T follicular helper cell (primary cell): ENCODE data around the gene IL17B.

Experiments
- DNase-seq: peaks from one replicate; pipeline ENCODE4 v3.0.0-alpha.2; 2020; ENCODE audit warnings: low read depth
- total RNA-seq, 2 experiments: gene quantifications; one replicate each; lab custom pipeline; 2026; lab: John Stamatoyannopoulos, UW

IL17B gene, protein sequence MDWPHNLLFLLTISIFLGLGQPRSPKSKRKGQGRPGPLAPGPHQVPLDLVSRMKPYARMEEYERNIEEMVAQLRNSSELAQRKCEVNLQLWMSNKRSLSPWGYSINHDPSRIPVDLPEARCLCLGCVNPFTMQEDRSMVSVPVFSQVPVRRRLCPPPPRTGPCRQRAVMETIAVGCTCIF
- total RNA-seq, result 0 reads per million in 2 experiments

DNA sequence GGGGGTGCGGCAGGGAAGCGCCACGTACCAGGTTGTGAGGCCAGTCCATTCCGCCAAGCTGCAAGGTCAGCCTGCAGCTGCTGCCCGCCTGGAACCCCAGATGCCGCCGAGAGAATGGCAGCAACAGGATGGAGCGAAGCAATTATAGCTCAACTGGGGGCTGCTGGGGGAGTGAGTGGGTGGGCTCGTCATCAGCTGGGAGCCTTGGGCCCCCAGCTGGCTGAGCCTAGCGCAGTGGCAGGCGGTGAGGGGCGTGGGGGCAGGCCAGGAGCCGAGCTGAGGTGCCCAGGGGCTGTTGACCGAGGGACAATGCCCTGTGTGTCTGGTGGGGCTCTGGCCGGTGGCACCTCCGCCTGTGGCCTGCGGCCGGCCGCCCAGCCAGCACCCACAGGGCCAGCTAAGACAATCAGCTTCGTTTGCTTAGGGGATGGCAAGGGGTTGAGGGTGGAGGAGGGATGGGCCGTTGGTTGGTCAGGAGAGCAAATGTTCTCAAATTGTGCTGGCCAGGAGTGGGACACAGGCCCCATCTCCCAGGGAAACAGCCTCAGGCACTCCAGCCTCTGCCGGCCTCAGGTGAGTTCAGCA lies at the start of gene IL17B:
TSS of gene IL17B (minus strand) at position 116 of the 585 bp plus-strand sequence. CDS start at position 49, 67 bp downstream.
- DNase-seq, result no peak

DNA sequence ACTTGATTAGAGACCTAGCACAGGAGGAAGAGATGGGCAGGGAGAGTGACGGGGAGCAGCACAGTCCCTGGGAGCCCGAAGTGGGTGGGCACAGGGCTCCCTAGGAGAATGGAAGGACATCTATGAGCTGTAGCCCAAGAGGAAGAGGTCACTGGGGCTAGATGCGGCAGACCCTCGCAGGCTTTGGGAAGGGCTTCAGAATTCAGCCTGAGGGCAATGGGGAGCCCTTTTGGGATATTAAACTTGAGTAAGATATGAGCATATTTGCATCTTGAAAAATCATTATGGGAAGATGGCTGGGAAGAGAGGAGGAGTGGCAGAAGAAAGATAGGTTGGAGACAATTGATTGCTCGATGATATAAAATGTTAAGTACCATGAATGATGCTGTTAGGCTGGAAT lies 48.9 kb upstream of the IL17B start:
- DNase-seq, result no peak

DNA sequence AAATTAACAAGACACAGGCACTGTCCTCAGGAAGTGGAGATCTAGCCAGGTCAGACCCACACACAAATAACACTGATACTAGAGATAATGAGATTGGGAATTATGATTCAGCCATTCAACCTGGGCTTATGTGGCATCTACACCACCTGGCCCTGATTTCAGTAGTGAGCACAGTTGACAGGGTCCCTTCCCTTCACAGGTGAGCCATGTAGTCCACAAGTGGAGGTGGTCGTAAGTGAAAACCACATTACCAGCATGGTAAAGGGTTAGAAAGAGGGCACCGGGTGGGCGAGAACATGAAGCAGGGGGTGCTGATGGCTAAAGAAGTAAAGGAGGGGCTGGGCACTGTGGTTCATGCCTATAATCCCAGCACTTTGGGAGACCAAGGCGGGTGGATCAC lies 48.3 kb upstream of the IL17B start:
- no peak for DNase-seq

DNA sequence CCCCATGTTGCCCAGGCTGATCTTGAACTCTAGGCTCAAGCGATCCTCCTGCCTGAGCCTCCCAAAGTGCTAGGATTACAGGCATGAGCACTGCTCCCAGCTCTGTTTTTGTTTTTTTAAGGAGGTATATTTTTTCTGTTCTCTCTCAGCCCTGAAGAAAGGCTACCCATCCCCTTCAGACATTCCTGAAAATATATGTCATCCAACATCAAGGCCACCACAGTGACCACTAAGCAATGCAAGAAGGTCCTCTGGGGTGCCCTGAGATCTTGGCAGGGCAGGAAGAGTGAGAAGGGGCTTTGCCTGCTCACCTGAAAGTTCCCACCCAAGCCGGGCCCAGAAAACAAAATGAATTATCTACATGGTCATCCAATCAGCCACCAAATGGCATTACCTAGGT lies 47.8 kb upstream of the IL17B start:
- no peak for DNase-seq

DNA sequence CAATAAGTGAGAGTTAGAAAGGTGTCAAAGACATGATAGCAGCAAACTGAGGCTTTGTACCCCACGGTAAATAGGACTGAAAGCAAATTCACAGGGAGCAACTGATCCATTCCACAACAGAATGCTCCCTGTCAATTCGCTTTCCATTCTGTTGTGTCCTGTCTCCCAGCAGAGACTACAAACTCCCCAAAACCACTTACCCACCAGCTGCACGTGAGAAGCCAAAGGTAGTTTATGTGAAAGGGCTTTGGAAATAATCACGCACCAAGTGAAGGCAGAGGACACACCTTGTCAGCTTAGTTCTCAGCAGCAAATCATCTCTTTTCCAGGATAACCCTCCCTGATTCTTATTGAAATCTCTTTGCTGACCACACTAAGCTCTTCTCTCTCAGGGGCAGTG lies 46.6 kb upstream of the IL17B start:
- DNase-seq, result no peak

DNA sequence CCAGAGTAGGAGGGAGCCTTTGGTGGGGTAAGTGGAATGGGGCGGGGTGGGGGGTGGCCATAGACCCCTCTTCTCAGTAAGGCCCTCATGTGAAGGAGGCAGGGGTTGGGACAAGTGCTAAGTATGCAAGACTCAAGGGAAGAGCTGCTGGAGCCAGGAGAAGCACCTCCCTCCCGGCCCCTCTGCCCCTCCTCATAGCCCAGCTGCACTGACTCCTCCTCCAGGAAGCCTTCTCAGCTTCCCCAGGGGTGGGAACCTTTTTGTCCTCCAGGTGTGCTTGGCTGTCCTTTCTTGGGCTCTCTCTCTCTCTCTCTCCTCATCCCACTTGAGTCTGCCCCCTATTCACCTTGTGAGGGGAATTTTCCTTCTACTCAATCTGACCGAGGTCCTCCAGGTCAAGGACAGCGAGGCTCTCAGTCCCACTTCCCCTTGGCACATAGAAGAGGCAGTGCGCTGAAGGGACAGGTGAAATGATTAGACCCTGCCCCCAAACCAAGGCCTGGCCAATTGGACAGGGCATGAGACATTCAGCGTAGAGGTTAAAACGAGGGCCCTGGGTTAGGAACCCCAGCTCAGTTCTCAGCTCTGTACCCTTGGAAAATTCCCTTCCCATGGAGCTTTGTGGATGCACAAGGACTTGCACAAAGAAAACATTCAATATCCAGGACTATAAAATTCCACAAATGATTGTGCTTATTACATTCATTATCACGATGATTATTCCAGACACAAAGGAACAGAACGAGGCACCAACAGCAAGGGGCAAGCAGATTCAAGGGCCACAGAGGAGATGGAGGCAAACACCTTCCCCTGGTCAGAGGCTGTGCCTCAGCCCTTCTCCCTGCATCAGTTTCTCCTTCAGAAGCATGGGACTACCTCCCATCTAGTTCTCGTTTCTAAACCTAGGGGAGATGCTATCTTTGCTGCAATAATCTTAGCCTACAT lies 45.6 kb upstream of the IL17B start:
- no peak for DNase-seq

DNA sequence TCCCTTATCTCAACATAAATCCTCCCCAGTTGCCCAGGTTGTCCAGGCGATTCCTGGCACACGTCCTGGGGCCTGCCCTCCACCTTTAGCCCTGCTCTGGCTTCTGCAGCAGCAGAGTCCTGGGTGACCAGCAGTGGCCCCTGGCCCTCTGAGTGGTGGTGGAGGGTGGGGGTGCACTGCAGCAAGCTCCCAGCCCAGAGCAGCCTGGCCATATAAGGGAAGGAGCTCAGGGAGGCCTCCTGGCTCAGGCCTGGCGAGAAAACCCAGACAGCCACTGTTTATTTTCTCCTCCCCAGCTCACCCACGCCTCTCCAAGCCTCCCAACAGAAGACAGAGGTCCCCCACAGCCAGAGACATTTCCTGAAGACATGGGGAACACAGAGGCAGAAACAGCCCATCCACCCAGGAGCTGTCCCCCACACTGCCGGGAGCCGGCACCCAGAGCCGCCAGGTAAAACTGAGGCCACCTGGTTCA lies 44.7 kb upstream of the IL17B start:
- no peak for DNase-seq

DNA sequence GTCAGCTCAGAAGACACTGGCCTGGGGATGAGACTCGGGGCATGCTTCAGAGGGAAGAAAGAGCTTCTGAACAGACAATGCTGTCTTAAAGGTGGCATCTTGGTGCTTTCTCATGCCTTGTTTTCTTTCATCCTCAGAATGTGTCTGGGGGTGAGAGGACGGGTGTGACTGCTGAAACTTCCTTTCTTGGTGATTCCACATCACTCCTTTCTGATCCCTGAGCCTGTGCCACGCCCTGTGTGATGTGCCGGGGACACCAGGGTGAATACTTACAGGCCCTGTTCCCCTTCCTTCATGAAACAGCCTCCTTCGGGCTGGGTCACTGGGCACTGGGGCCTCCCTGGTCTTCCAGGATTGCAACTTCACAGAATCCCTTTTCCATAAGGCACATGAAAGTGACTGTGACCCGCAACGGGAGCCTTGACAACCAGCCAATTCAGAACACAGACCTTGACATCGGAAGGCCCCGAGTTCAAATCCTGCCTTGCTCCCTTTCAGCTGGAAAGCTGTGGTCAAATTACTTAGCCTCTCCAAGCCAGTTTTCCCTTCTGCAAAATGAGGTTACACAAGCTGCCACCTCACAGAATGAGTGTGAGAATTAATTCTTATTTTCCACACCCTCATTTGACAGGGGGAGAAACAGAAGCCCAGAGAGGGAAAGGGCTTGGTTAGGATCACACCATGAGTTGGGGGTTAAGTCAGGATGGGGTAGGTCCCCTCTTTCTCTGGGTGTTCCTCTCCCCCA lies 44.1 kb upstream of the IL17B start:
- no peak for DNase-seq

DNA sequence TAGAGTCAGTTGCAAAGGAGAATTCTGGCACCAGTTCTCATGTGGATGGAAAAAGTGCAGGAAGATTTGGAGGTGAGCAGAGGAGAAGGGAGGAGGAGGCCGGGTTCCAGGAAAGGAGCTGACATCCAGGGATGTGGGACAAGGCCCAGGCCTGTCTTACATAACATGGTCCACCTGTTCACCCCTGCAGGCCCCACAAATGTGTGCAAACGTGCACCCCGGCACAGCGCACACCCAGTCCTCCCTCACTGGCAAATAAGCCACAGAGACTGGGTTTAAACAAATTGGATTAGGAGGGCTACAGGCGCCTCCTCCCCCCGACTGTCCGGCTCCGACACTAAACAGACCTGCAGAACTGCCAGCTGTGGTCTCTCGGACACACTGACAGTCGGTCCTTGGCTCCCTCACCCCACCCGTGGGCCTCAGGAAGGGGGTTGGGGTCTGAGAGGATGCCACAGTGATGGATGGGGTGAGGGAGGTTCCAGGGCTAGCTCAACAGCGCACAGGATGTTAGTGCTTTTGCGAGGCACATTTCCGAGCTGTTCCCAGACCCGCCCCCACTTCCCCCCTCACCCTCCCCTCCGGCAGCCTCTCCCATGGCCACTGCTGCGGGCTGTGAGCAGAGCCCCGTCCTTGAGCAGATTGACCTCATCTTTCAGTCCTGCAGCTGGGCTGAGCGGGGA lies 43.4 kb upstream of the IL17B start:
- no peak for DNase-seq

DNA sequence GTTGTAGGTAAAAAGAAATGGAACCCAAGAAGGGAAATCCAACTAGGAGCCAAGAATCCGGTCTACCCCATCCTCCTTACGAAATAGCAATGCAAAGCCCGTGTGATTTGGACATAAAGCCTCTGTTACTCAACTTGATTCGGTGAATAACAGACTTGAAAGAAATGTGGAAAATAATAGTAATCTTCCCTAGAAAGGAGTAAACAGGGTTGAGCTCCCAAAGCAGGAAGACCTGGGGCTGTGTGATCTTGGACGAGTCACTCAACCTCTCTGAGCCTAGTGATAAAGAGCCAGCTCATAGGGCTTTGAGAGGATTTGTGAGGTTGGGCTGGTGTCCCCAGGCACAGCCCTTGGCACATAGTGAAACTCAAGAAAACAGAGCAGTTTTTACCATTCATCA lies 42.7 kb upstream of the IL17B start:
- DNase-seq, result no peak

DNA sequence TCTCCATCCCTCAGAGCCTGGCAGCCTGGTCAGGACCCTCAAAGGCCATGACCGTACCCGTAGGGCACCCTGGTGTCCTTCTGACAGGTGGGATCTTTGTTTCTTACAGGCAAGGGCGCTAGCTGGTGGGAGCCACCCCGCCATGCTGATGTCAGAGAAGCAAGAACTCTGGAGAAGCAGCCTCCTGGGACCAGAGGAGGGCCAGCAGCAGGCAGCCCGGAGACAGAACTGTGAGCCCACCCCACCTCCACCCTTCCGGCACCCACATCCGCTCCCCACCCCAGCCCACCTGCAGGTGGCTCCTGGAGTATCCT lies 42.2 kb upstream of the IL17B start:
- no peak for DNase-seq

DNA sequence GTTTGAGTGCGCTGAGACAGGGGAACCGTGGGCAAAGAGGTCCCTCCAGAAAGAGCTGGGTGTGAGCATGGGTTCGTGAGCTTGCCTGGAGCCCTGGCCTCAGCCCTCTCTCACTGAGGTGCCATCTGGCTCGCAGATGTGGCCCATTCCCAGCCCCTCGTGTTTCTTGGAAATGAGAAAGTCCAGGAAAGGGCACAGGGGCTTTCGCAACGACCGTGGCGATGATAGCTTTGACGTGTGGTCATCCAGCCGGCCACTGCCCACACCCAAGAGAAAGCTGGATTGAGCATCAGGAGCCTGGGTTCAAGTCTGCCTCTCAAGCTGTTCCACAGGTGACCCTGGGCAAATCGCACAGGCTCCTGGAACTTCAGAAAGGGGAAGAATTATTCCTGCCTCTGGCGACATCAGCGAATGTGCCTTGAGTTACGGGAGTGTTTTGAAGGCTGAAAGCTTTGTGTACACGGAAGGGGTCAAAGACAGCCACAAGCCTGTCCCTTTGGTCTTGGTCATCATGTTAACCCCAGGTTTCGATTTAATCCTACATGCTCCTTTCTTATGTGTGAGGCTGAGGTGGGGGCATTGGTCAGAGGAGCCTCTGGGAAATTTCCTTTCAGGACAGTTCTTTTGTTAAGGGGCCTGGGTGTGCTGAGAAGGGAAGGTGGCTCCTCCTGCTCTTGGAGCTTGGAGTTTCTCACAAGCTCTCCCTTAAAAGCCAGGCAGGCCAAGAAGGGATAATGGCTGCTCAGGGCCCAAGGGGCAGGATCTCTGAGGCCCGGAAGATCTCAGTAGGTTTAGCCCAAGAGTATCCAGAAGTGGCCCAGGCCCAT lies 41.7 kb upstream of the IL17B start:
- no peak for DNase-seq

DNA sequence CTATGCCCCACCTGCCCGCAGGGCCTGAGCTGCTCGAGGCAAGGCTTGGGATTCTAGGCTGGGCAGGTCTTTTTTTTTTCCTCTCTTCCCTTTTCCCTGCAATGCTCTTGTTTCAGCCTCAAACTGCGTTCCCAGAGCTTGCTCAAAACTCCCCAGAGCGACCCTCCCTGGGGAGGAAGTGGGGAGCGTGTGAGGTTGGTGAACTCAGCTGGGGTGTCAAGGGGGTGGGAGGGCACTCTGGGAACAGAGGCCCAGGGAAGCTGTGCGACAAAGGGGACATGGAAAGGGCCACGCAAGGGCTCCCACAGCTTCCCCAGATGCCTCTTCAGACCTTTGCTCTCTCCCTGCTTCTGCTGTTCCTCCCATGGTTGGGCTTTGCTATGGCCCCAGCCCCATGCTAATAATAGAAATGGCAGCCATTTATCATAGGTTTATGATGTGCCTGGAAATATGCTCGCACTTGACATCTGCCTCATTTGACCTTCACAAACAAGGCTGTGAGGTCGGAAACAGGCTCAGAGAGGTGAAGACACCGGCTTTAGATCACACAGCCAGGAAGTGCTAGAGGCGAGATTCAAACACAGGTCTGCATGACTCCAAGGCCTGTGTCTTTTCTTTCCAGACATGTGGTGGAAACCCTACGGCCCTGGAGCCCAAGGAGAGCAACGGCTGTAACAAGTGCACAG lies 40.9 kb upstream of the IL17B start:
- DNase-seq, result no peak

DNA sequence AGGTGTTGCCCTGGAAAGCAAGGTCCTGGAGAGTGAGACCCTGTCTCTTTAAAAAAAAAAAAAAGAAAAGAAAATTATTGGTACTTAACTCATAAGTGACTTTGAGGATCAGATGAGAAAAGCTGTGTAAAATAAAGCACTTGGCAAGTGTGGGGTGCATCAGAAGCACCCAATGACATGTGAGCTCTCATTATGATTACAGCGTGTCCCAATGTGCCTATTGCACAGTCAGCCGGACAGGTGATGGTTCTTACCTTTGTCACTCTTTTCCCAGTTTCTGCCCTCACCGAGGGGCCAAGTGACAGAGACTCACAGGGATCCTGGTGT lies 40.4 kb upstream of the IL17B start:
- no peak for DNase-seq

DNA sequence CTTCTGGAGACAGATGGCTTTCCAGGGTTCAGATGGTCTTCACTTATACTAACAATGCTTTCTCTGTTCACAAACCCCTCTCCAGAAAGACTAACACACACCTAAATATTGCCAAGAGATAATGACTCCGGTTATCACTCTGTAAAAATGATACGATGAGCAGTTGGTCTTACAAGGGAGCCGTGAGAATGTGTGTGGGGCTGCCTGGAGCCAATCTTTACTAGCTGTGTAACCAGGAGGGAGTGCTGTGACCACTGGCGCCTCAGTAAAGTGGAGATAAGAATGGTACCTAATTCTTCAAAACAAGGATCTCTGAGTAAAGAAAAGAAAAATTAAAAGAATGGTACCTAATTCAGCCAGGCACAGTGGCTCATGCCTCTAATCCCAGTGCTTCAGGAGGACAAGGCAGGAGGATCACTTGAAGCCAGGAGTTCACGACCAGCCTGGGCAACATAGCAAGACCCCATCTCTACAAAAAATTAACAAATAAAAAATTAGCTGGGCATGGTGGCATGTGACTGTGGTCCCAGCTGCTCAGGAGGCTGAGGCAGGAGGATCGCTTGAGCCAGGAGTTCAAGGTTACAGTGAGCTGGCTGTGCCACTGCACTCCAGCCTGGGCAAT lies 39.9 kb upstream of the IL17B start:
- no peak for DNase-seq

DNA sequence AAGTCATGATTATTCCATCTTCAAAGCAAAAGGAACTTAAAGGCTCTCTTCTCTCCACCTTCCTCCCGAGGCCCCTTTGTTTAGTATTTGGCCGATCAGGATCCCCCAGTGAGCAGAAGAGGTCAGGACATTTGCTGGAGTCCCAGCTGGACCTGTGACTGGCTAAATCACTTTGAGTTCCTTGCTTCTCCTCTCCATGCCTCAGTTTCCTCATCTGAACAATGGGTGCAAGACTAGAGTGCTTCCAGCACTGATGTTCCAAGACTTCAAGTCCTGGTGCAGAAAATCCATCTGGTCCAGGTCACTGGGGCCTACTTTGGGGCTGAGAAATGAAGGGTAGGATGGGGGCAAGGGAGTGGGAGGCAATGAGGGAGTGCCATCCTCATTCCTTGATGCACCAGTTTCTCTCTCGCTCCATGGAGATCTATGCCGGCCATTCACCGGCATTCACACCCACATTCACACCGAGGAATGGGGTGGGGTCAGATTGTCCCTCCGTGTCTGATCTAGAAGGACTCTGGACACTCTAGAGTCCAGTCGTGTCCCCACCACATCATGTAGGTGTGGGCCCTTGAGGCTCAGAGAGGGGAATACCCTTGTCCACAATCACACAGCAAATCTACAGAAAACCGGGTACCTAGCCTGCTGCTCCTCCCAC lies 38.7 kb upstream of the IL17B start:
- no peak for DNase-seq

DNA sequence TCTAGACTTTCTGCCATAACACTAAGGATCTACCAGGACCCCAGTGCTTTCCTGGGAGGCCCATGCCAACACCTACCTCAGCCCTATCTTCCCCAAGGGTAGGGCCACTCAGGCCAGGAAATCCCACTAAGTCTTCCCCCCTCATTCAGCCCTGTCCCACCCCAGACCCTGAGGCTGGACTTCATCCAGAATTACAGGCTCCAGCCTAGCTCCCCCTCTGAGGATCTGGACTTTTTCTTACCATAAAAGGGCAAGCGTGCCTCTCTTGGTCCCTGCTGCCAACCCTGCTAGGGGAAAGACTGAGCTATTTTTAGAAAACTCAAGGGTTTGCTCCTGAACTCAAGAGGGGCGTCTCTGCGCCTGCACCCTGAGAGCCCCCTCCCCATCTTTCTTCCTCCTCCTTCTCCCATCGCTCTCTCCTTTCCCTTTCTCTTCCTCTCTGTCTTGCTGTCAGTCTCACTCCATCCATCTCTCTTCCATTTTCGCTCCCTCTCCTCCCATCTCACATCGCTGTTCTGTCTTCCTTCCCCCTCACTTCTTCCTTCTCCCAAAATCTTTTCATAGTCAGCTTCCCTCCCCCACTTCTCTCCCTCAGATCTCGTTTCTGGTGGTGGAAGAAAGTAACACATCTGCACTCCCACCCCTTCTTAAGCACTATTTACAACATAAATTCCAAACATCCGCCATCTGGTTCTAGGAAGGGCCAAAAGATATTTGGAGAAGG lies 38.1 kb upstream of the IL17B start:
- no peak for DNase-seq

DNA sequence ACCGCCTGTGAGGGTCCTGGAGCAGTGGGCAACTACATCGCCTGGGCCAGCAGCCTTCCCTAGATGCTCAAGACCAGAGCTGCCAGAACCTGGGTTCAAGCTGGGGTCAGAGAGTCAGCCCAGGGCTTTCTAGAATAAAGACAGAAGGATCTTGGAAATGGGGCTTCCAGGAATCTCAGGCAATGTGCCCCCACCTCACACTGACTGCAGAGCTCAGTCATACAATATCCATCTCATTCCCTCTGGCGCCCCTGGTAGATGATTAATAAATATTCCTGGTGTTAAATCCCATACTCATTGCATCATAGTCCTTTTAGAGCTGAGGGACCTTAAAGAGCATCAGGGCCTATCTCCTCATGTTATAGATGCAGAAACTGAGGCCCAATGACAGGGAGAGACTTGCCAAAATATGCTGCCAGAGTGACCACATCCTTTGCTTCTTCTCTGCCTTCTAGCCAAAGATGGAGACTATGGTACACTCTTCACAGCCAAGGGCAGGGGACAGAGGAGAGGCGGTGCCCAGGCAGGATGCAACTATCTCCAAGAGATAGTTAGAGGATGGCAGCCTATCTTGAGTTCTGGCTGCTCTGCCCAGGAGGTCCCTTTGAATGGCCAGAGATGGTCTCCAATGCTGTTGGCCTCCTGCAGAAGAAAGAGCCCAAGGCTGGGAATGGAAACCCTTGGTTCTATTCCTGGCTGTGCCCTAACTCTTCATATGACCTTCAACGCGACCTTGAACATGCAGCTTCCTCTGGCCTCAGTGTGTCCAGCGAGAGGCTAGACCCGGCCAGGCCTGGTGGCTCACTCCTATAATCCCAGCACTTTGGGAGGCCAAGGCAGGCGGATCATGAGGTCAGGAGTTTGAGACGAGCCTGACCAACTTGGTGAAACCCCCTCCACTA lies 36.2 kb upstream of the IL17B start:
- no peak for DNase-seq
